Esophagus squamous epithelium (tissue), 5 donors: ENCODE results near the gene DNMT3A. TPM values are rescaled to one million over a fixed set of nuclear protein-coding genes. Genes with fewer than 3 reads are reported as not detected.

ENCODE experiments used
- DNase-seq: peaks from one replicate; lab custom pipeline; 2025; lab: John Stamatoyannopoulos, UW
- H3K27ac ChIP-seq, 4 donors: fragments of 200-600 bp; sonication (generic); one replicate each; pipeline ENCODE4 v1.5.1; 2016 to 2019; ENCODE audit warnings: mild to moderate bottlenecking in 1 of 4
- H3K27me3 ChIP-seq, 4 donors: fragments of 200-600 bp; sonication (generic); 1 replicate in 3 of 4; 2 replicates in 1 of 4; pipeline versions ENCODE4 v1.5.1 to v1.6.0; 2017 to 2021; ENCODE audit warnings: antibody characterized with exemption in 1 of 4
- H3K36me3 ChIP-seq, 3 donors: fragments of 200-600 bp; sonication (generic); one replicate each; pipeline ENCODE4 v1.5.1; 2016 to 2019
- H3K4me1 ChIP-seq, 3 donors: fragments of 200-600 bp; sonication (generic); one replicate each; pipeline ENCODE4 v1.5.1; 2017 to 2019
- H3K4me3 ChIP-seq, 4 donors: fragments of 200-600 bp; sonication (generic); 1 replicate in 3 of 4; 2 replicates in 1 of 4; pipeline ENCODE4 v1.5.1; 2016 to 2019; ENCODE audit warnings: mild to moderate bottlenecking in 2 of 4, moderate library complexity in 1 of 4
- H3K9me3 ChIP-seq, 3 donors: fragments of 200-600 bp; sonication (generic); one replicate each; pipeline ENCODE4 v1.5.1; 2016 to 2019
- CTCF ChIP-seq, 6 experiments: fragments of 450-650 bp in 4 of 6; fragments of 200-600 bp in 2 of 6; sonication (generic) in 2 of 6; IDR thresholded peaks; one replicate each; pipeline ENCODE4 v1.5.1; 2016 to 2019; ENCODE audit warnings: antibody characterized with exemption in 6 of 6, mild to moderate bottlenecking in 4 of 6, moderate library complexity in 4 of 6
- POLR2A ChIP-seq, 4 donors: fragments of 450-650 bp; IDR thresholded peaks; one replicate each; pipeline ENCODE4 v1.6.1; 2017; ENCODE audit warnings: antibody characterized with exemption in 4 of 4, mild to moderate bottlenecking in 4 of 4, moderate library complexity in 3 of 4
- WGBS, 2 donors: methylation state at CpG; one replicate each; pipeline ENCODE4 v1.1.5; 2018; 5-methylcytosine and 5-hydroxymethylcytosine counted together
- intact Hi-C: fragments of 100-400 bp; cut with DNase I; formaldehyde crosslinking; loops from one replicate; pipeline ENCODE4 v1.15.0; 2022
- total RNA-seq, 4 donors: library from RNA; depleted of rRNA; stranded (reverse); fragments of >200 nt; gene quantifications; one replicate each; pipeline ENCODE4 v1.1.0, GENCODE V29; 2016
- donor health status: DM: yes; HTN: yes; CAD: no.

The DNMT3A gene
- total RNA-seq, 4 donors from 2014 or later: 4.1 to 13.6 (median 8.2) TPM

- intact Hi-C loops: no loop called here
- TF ChIP-seq POLR2A (IDR thresholded peaks at IDR 0.05) (no peak), CTCF (IDR thresholded peaks at IDR 0.05) (no peak)
- no peak for DNase-seq
- Histone ChIP-seq H3K27me3 (no peaks in the 10 kb centered on the region), H3K27ac (no peak overlapping the region), H3K36me3 (peaks cover 0 to 25% (median 0%) of the 10 kb centered on the region in 3 donors), H3K4me3 (no peak overlapping the region), H3K4me1 (peaks cover 0 to 19% (median 0%) of the 10 kb centered on the region in 3 donors), H3K9me3 (no peaks in the 10 kb centered on the region)
- WGBS, 2 donors: 88 to 89% methylated on average over 14 to 19 of the region's 19 CpGs
These were observed 45.5 kb upstream of the DNMT3A start for GRCh38 chr2:25386971-25387875.

GRCh38 chr2:25385910-25386309, 44.2 kb upstream of the DNMT3A start:
- Histone ChIP-seq H3K4me1 (peaks cover 0 to 19% (median 0%) of the 10 kb centered on the region in 3 donors), H3K4me3 (no peak overlapping the region), H3K27me3 (no peaks in the 10 kb centered on the region), H3K36me3 (peaks cover 0 to 25% (median 0%) of the 10 kb centered on the region in 3 donors), H3K27ac (no peak overlapping the region), H3K9me3 (no peaks in the 10 kb centered on the region)
- no peak for DNase-seq
- 80 to 91% methylated on average over 8 of the region's 8 CpGs for WGBS, 2 donors
- TF ChIP-seq CTCF (IDR thresholded peaks at IDR 0.05) (no peak), POLR2A (IDR thresholded peaks at IDR 0.05) (no peak)
- intact Hi-C loops: no loop called here

DNA sequence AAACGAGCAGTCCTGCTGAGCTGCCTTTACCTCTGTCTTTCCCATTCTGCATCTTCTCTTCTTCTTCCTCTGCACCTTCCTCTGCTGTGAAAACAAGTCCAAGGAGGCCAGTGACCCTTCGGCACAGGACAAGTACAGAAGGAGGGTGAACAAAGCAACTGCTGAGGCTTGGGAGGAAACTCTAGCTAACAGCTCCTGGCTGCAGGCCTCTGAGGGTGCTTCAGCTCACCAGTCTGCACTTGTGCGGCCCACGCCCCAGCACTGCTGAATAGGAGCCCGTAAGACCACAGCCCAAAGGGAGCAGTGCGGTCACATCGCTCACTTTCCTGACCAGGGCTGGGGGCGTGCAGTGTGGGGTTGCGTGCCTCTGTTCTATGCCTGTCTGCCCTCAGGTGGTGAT, 42.1 kb upstream of the DNMT3A start:
- H3K4me3 ChIP-seq: no peak overlapping the region
- H3K27ac ChIP-seq: no peak overlapping the region
- DNase-seq: no peak
- 100% methylated on average over 1 of the region's 9 CpGs; no CpG with 5 or more reads in 1 of the 2 donors for WGBS, 2 donors
- intact Hi-C loops: no loop called here
- H3K27me3 ChIP-seq: no peaks in the 10 kb centered on the region
- no peaks in the 10 kb centered on the region for H3K9me3 ChIP-seq
- peaks cover 0 to 25% (median 0%) of the 10 kb centered on the region in 3 donors for H3K36me3 ChIP-seq
- no peak for TF ChIP-seq CTCF (IDR thresholded peaks at IDR 0.05)
- TF ChIP-seq POLR2A (IDR thresholded peaks at IDR 0.05): no peak
- peaks cover 0 to 23% (median 2%) of the 10 kb centered on the region in 3 donors for H3K4me1 ChIP-seq

DNA sequence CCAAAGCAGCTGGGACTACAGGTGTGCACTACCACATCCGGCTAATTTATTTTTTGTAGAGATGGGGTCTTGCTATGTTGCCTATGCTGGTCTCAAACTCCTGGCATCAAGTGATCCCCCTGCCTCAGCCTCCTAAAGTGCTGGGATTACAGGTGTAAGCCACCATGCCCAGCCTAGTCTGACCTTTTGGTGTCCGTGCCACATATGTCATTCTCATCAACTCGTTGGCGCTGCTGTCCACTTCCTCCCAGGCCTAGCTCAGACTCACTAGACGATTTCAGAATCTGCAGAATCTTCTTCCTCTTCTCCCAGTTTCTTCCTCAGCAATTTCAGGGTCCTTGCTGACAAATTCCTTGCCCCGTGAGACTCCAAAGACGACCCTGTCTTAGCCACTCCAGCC, 39.8 kb upstream of the DNMT3A start:
- Histone ChIP-seq H3K9me3 (no peaks in the 10 kb centered on the region), H3K27me3 (no peaks in the 10 kb centered on the region), H3K4me1 (peaks cover 14 to 29% (median 23%) of the 10 kb centered on the region in 3 donors), H3K36me3 (peaks cover 0 to 16% (median 0%) of the 10 kb centered on the region in 3 donors), H3K27ac (no peak overlapping the region), H3K4me3 (no peak overlapping the region)
- intact Hi-C loops: no loop called here
- DNase-seq: no peak
- TF ChIP-seq POLR2A (IDR thresholded peaks at IDR 0.05) (no peak), CTCF (IDR thresholded peaks at IDR 0.05) (no peak)
- WGBS, 2 donors: 80 to 90% methylated on average over 7 of the region's 7 CpGs
